Measurements from ENCODE around the gene XPO6.

- TF ChIP-seq CTCF (tag by site-specific recombination; IDR thresholded peaks at IDR 0.05), result no peak
- TF ChIP-seq KLF17 (tag by site-specific recombination; IDR thresholded peaks at IDR 0.05), result no peak
- no peak for TF ChIP-seq ZBTB44 (tag by site-specific recombination; IDR thresholded peaks at IDR 0.05)
- TF ChIP-seq SP2 (tag by site-specific recombination; IDR thresholded peaks at IDR 0.05), result no peak
- no peak for TF ChIP-seq ZNF580 (tag by site-specific recombination; IDR thresholded peaks at IDR 0.05)
- no peak for TF ChIP-seq REPIN1 (tag by site-specific recombination; IDR thresholded peaks at IDR 0.05; ENCODE audit: low read depth)
- TF ChIP-seq ZBTB26 (tag by site-specific recombination; optimal IDR thresholded peaks at IDR 0.05), result no peak
- no peak for TF ChIP-seq PATZ1 (tag by site-specific recombination; IDR thresholded peaks at IDR 0.05)
- TF ChIP-seq SCRT2 (tag by site-specific recombination; IDR thresholded peaks at IDR 0.05), result no peak
- TF ChIP-seq PRDM4 (tag by site-specific recombination; IDR thresholded peaks at IDR 0.05), result no peak
- no peak for TF ChIP-seq ZSCAN23 (tag by site-specific recombination; IDR thresholded peaks at IDR 0.05)
- TF ChIP-seq ZSCAN16 (tag by site-specific recombination; IDR thresholded peaks at IDR 0.05), result no peak
- TF ChIP-seq ZNF585B (tag by site-specific recombination; IDR thresholded peaks at IDR 0.05), result no peak
Measured at GRCh38 chr16:28061352-28062101, 150.2 kb downstream of the XPO6 start.

All from HEK293 (cell line).